GM19468 (cell line): ENCODE measurements around the gene PPFIBP2.

Experiments used
- ATAC-seq: cut with Tn5 transposase; IDR thresholded peaks from one replicate; pipeline ENCODE4 v1.9.1; 2021; ENCODE audit warnings: mild to moderate bottlenecking, moderate library complexity, moderate number of reproducible peaks; ENCODE audit not compliant: unreplicated experiment; ENCODE audit errors: extremely low read depth

Gene PPFIBP2

GRCh38 chr11:7617032-7617431 lies 103.2 kb downstream of the PPFIBP2 start:
- no peak for ATAC-seq

GRCh38 chr11:7619322-7619721 lies 105.5 kb downstream of the PPFIBP2 start:
- no peak for ATAC-seq

GRCh38 chr11:7621090-7621489 lies 107.3 kb downstream of the PPFIBP2 start:
- no peak for ATAC-seq

GRCh38 chr11:7621554-7621953 lies 107.8 kb downstream of the PPFIBP2 start:
- ATAC-seq = no peak

- ATAC-seq = no peak
Measured at GRCh38 chr11:7622721-7623120, 108.9 kb downstream of the PPFIBP2 start.

GRCh38 chr11:7628660-7629059 lies 114.9 kb downstream of the PPFIBP2 start:
- no peak for ATAC-seq

- no peak for ATAC-seq
Measured at GRCh38 chr11:7630002-7630401, 116.2 kb downstream of the PPFIBP2 start.

GRCh38 chr11:7632211-7632610 lies 118.4 kb downstream of the PPFIBP2 start:
- ATAC-seq = no peak

- ATAC-seq = no peak
Measured at GRCh38 chr11:7635137-7635536, 121.3 kb downstream of the PPFIBP2 start.

- ATAC-seq = no peak
Measured at GRCh38 chr11:7635708-7636107, 121.9 kb downstream of the PPFIBP2 start.

GRCh38 chr11:7636350-7636749 lies 122.6 kb downstream of the PPFIBP2 start:
- no peak for ATAC-seq

GRCh38 chr11:7637447-7638157 lies 123.8 kb downstream of the PPFIBP2 start:
- ATAC-seq = no peak

- ATAC-seq = no peak
Measured at GRCh38 chr11:7638710-7639642, 125.2 kb downstream of the PPFIBP2 start.

- ATAC-seq = no peak
Measured at GRCh38 chr11:7639643-7640025, 125.8 kb downstream of the PPFIBP2 start.

- ATAC-seq = no peak
Measured at GRCh38 chr11:7640816-7641215, 127.0 kb downstream of the PPFIBP2 start.

GRCh38 chr11:7642747-7643146 lies 128.9 kb downstream of the PPFIBP2 start:
- ATAC-seq = no peak

- ATAC-seq = no peak
Measured at GRCh38 chr11:7643314-7643713, 129.5 kb downstream of the PPFIBP2 start.

GRCh38 chr11:7645206-7645605 lies 131.4 kb downstream of the PPFIBP2 start:
- no peak for ATAC-seq

GRCh38 chr11:7646866-7647265 lies 133.1 kb downstream of the PPFIBP2 start:
- no peak for ATAC-seq

GRCh38 chr11:7648264-7648663 lies 134.5 kb downstream of the PPFIBP2 start:
- no peak for ATAC-seq

- no peak for ATAC-seq
Measured at GRCh38 chr11:7651140-7651551, 137.3 kb downstream of the PPFIBP2 start.
